RKO (cell line): ENCODE data around the gene STYXL1.

Experiments used
- DNase-seq: peaks from one replicate; pipeline ENCODE4 v3.0.0-alpha.2; 2016; ENCODE audit warnings: low spot score

The STYXL1 gene

DNA sequence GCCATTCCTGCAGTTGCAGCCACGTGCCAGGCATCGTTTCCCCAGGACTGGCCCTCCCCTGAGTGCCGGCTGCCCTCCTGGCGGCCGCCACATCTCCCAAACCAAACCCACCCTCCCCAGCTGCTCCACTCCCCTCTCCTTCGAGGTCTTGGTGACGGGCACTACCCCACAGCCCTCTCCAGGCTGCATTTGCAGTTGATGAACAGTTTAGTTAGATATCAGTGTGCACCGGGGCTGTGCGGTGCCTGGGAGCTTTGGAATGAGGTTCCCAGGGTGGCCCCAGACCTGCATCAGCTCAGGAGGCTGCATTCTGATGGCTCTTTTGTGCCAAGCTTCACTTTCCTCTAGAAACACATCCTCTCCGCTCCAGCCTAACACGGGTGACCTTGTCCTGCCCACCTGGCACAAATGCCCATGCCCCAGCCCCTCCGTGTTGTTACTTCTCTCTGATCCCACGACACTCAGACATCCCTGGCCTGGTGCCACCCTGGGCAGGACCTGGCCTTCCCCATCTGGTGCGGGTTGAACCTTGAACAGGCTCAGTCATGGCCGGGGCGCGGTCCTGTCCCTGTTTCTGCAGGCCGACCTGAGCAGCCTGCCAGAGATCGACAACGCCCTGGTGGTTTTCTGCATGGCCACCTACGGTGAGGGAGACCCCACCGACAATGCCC is 67.9 kb downstream of the STYXL1 start:
- DNase-seq: no peak

DNA sequence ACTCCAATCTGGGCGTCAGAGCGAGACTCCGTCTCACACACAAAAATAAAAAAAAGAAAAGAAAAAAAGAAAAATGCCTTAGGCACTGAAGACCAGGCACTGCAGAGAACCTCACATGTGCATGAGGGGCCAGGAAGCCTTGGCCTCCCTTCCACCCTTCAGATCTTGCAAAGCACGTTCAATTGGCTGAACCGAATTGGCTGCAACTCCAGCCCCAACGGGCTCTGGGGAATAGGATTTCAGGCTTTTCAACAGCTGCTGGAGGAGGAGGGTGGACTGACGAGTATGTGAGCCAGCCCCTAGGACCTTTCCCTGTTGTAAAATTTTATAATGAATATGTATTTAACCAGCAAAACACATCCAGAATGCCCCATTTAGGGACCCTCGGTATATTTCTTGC is 70.1 kb downstream of the STYXL1 start:
- no peak for DNase-seq

DNA sequence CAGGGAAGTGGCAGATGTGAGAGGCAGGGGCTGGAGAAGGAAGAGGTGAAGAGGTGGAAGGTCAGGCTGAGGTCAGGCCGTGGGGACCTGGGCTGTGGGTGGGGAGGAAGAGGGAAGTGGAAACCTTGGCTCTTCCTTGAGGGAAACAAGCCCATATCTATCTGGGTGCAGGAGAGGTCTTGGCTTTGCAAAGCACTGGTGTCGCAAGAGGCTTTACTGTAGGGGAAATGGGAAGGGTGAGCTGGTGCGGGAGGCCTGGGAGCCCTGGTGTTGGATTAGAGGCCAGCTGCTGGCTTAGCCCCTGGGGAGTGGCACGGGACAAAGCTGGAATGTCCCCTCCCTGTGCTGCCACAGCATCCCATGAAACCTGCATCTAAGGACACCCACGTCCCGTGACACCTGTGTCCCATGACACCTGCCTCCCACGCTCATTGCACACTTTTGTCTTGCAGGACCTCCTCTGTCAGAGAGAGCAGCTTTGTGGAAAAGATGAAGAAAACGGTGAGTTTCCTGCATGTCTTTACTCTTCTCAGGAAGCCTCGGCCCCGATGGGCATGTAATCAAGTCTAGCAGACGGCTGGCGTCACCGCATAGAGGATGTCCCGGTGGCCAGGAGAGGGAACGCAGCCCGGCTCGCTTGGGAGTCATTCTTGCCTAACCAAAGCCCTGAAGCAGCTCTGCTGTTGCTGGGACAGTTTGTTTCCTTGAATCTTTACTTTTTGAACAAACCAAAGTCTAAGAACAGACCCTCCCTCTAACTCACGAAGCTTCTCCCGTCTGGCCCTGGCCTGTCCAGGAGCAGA is 75.6 kb downstream of the STYXL1 start:
- DNase-seq: no peak

DNA sequence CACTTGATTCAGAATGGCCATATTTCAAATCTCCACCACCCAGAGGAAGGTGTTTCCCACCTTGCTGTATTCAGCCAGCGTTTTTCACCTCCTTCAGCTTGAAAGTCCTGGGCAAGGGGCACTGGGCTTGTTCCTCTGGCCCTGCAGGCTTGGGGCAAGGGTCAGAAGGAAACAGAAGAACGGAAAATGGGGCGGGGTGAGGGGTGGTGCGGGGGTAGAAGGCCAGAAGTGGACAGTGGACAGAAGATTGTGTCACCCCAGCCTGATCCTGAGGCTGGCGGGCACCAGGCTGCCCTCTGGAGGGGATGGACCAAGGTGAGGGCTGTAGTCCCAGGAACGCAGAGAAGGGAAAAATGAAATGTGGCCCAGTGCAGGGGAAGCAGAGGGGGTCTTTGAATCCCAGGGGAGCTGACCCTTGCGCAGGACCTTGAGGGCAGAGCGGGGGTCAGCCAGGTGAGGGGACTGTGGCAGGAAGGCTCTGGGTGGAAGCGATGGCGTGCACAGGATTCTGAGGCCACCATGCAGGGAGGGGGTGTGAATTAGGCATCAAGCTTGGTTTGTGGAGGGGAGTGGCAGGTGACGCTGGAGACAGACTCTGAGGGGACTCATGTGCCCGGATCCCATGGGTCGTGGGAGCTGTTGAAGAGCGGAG is 76.4 kb downstream of the STYXL1 start:
- no peak for DNase-seq

DNA sequence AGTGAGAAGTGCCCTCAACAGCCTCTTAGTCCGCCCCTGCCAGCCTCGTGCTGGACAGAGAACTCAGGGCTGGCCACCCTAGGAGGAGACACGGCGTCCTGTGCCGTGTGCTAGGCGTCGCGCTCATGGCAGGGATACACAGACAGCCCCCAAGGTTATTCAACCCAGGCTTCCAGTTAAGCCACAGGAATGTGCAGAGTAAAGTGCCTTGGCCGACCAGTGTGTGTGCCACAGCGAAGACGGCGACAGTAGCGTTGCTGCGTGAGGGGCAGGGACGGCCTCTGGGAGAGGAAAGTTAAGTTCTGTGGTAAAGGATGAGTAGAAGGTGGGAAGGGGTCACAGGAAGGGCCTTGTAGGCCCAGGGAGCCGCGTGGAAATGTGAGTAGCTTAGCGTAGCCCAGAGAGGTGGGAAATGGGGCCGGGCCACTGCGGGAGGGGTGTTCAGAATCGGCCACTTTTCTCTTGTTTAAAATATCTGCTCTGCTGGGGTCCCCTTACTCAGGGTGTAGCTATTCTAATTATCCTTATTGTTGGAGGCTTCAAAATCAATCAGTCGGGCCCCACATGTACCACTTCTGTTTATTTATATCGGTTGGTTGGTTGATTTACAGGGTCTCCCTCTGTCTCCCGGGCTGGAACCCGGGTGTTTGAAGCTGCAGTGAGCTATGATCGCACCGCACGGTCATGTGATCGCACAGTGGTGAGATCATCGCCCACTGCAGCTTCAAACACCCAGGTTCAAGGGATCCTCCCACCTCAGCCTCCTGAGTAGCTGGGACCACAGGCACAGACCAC is 77.9 kb downstream of the STYXL1 start:
- DNase-seq: no peak

DNA sequence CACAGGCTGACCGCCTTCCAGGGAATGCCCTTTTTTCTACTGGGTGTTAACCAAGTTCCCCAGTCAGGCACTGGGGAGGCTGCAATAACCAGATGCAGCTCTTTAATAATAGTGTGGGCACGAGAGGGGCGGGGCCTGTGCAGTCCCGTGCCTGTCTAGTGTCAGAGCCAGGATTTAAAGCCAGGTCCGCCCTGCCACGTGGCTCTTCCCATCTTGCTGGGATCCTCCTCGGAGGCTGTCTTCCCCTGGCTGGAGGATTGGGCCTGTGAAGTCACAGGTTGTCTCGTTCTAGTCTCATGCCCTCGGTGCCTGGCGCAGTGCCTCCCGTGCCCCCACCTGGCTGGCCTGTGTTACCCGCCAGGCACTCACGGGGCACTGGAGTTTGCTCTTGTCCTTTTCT is 78.6 kb downstream of the STYXL1 start:
- DNase-seq: no peak

DNA sequence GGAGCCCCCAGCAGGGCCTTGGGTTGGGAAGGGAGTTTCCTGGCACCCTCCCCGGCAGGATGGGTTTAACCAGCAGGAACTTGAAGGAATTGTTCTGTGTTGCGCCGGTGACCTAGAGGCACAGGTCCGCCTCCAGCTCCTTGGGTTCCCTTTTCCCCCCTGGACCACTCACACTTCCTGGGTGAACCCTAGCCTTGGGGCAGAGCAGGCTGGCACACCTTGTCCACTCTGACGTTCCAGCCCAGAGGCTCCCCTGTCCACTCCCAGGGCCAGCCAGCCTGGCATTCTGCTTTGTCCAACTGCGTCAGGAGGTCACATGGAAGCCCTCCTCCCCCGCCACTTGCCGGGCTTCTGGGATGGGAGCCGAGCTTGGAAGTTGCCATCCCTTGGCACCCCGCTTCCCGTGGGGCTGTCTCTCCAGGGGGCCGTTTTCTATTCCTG is 79.2 kb downstream of the STYXL1 start:
- DNase-seq: no peak

DNA sequence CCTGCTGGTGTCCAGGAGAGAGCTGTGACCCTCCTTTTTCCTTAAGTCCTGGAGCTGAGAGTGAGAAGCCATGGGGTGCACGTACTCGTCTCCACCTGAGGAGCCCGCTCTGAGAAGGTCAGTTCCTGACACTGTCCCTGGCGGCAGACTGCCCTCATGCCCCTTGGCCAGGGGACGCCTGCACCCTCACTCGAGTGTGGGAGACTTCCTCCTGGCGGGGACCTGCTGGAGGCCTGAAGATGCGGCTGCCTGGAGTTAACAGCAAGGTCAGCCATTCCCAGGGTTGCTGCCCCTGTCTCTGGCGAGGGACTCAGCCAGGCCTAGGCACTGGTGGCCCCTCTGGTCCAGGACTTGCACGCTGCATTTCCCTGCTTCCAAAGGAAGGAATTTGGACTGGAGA is 79.8 kb downstream of the STYXL1 start:
- no peak for DNase-seq

DNA sequence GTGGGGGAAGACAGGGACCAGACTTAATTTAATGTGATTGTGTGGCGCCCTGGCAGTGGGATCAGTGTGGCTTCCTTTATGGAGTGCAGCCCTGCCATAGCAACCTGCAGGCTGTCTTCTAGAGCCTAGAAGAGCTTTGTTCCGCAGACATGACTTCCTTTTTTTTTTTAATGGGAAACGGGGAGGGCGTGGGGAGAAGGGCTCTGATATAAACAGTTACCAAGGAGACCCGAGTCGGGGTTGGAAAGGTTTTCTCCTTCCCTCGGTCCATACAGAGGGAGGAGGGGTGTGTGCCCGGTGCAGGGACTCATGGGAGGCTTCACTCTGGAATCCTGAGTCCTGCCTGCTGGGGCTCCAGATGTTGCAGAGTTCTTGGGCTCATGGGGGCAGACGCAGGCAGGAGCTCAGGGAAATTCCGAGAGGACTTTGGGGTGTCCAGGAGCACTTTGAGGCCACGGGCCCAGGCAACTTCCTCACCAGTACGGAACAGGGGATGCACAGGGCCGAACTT is 80.3 kb downstream of the STYXL1 start:
- DNase-seq: no peak

DNA sequence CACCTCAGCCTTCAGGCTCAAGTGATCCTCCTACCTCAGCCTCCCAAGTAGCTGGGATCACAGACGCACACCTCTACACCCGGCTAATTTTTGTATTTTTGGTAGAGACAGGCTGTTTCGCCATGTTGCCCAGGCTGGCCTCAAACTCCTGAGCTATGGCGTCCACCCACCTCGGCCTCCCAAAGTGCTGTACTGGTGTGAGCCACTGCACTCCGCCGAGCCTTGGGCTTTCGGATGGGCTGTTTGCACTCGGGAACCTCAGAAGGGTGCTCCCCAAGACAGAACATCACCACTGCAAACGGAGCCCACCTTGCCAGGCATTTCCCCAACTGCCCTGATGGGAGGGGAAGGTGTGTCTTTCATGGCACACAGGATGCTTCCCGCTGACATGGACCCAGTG is 80.7 kb downstream of the STYXL1 start:
- no peak for DNase-seq

DNA sequence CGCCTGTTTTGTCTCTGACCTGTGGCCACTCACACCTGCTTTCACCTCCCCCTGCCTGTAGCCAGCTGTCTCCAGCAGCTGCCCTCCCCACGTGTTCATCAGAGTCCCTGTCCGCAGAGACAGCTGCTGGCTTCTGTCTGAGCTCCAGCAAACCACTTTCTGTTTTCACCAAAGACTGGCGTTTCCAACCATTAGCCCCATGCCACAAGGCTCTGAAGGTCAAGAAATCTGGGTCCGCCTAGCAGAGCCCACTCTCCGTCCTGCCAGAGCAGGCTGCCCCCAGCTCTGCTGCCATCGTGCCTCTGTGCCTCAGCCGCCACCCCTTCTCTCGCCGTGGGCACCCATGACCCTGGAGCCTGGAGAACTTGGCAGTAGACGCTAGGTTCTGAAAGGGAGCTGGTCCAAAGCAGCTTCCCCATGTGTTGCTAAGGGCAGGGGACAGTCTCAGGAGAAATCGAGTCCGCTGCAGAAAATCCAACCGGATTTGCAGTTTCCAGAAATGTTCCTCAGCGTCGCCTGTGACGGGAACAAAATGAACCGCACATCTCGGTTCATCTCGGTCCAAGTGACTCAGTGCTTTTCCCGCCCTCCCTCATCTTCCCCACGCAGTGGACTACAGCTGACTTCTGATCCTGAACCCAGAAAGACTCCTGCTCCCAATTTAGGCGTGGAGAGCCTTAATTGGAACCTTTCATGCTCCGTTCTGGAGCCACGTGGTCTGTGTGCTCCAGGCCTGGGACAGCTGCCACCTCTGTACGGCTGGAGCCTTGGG is 81.4 kb downstream of the STYXL1 start:
- no peak for DNase-seq

DNA sequence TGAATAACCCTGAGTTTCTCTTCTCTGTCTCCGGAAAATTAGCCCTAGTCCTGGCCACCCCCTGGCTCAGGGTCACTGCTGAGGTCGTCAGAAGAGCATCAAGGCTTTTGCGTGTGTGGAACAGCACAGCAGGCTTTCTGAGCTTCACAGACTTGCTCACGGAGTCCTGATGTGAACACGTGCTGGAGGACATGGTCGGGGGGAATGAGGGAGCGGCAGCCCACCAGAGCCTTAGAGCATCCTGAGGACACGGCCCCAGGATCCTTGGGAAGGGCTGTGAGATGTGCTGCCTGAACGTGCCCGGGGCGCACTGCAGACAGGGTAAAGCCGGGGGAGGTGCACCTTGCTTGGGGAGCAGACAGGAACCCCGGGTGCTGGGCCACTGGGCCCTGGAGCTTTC is 82.2 kb downstream of the STYXL1 start:
- DNase-seq: no peak

DNA sequence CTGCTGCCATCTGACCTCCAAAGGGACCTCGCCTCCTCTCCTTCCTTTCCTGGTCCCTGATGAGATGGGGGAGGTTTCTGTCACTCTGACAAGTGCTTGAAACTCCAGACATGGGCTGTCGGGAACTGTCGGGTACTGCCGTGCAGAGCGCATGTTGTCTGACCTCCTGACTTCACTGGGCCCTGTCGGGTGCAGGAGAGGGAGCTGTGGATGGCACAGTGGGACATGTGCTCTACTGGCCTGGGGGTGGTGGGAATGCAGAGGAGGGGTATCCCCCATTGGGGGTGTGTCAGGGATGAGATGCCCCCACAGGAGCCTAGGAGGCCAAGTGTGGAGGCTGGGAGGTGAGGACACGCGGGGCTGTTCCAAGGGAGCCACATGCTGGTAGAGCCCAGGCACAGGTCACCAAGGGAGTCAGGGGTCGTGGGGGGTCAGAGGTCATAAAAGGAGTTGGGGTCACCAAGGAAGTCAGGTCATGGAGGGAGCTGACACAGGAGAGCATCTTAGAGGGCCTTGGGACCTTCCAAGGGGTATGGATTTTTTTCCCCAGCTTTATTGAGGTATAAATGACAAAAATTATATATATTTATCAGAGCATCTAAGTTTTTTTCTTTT is 84.3 kb downstream of the STYXL1 start:
- DNase-seq: no peak

DNA sequence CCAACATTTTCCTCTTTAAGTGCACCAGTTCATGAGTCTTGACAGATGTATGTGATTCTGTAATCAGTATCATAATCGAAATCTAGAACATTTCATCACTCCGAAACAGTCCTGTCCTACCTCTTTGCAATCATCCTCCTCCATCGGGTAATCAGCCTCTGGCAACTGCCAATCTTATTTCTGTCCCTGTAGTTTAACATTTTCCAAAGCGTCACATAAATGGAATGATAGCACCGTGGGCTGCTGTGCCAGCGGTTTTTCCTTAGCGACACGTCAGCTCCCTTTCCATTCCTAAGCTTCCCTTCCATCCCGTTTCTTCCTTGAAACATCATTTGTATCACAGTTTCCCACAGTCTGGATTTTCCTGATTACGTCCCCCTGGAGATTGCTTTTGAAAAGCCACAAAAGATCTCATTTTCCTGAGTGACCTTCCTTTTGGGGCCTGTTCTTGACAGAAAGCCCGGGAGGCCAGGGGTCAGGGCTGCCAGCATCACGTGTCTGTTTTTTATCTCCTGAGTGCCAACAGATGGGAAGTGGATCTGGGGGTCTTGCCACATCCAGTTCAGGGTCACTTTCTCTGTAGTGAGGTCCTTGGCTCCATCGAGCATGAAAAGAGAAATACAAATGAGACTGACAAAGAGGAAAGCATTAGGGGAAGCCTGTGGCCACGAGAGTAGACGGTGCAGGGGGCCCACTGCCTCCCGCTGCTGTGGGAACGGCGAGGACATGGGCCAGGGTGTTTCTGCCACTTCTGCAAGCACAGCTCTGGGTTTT is 85.0 kb downstream of the STYXL1 start:
- no peak for DNase-seq

DNA sequence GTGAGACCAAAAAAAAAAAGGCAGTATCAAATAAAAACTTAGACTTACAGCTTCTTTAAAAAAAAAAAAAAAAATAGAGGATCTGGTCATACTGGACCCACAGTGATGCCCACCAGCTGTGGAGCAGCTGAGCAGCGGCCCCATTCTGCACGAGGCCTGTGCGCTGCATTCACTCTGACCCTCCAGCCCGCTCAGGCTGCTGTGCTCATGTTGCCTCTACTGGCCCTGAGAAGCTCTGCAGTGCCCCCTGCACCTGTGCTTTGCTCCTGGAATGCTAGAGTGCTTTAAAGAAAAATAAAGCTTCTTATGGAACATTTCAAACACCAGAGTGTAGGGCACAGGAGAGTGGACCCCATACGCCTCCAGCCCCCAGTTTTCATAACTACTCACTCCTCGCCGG is 86.6 kb downstream of the STYXL1 start:
- DNase-seq: no peak

DNA sequence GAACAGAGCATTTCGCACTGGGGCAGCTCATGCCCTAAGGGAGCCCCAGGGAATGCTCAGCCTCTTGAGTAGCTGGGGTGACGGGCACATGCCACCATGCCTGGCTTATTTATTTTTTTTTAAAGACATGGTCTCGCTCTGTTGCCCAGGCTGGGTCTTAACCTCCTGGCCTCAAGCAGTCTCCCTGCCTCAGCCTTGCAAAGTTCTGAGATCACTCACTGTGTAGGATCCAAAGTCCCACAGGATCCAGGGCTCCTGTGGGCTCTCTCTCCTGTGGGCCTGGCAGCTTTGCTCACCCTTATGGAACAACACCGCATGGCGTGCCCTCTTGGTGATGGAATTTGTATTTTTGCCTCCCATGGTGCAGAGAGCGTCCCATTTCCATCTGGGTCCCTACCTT is 87.4 kb downstream of the STYXL1 start:
- DNase-seq: no peak

DNA sequence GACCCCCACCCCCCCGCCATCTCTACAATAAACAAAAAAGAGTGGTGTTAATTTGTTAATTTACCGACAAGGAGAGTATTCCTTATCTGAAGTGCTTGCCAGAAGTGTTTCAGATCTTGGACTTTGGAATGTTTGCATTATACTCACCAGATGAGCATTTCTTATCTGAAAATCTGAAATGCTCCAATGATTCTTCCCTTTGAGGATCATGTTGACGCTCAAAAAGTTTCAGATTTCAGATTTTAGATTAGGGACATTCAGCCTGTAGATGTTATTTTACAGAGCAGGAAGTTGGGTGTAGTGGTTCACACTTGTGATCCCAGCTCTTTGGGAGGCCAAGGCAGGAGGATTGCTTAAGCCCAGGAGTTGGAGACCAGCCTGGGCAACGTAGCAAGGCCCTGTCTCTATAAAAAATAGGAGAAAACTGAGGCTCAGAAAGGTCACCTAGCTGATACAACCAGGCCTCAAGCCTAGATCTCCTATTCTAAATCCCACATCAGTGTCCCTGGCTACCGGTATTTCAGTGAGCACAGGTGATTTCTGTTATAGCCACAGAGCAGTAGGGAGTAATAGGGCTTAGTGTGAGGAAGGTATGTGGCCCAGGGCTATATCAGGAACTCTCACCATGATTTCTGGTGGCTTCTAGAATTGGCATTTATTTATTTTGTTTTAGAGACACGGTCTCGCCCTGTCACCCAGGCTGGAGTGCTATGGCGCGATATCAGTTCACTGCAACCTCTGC is 88.8 kb downstream of the STYXL1 start:
- no peak for DNase-seq

DNA sequence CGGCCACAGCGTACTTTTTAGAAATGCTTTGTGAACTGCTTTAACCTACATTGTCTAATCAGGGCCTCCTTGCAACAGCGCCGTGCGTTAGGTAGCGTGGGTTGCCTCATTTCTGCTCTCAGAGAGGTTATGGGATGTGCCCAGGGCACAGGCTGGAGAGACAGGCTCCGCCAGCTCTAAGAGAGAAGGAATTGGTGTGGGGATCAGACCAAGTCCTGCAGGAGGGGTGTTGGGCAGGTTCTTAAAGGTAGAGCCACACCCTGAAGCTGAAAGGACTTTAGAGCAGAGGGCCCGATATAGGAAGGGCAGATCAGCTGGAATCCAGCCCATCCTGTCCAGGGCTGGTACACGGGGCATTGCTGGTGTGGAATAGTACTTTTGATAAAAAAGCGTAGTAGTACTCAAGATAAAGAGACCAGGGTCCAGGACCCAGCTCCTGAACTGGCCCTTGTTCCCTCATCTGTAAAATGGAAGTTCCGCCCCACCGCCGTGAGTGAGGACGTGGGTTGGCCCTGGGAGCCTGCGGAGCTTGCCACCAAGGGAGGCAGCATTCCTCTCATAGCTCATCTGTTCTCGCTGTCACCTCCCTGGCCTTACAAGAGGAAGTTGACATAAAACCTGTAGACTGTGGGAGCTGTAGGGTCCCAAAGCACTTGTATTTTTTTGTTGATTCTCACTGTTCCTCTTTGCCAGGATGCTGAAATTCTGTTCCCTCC is 90.6 kb downstream of the STYXL1 start:
- DNase-seq: no peak
